Activated CD4-positive, alpha-beta T cell treated with anti-CD3 and anti-CD28 coated beads, Interleukin-2, amount 50 U/mL, for 1 hour (primary cell): ENCODE results near the gene LAMA2.
"Not testable (repeated sequence)": the region's sequence is repeated elsewhere in the genome, so short reads cannot be mapped to it uniquely, and the experiment has no call there.

Experiments used
- DNase-seq: peaks from one replicate; pipeline ENCODE4 v3.0.0-alpha.2; 2020

The LAMA2 gene

GRCh38 chr6:129135451-129135850 is 252.5 kb downstream of the LAMA2 start:
- DNase-seq = no peak

DNA sequence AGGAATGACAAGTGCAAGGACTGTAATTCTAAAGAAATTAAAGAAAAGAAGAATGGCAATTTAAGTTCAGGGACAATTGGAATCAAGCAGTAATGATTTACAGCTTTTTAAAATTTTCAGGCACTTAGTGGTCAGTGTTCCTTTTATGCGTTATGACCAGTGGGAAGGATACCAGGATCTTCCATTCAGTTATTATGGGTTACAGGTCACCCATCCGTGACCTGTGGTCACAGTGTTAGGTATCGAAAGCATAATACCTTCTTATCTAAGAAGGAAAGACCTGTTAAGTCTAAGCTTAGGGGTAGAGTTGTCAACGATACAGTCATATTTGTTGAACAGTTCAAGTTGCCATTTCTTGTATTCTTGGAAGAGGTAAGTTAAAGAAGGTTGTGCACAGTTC is 253.8 kb downstream of the LAMA2 start:
- no peak for DNase-seq

DNA sequence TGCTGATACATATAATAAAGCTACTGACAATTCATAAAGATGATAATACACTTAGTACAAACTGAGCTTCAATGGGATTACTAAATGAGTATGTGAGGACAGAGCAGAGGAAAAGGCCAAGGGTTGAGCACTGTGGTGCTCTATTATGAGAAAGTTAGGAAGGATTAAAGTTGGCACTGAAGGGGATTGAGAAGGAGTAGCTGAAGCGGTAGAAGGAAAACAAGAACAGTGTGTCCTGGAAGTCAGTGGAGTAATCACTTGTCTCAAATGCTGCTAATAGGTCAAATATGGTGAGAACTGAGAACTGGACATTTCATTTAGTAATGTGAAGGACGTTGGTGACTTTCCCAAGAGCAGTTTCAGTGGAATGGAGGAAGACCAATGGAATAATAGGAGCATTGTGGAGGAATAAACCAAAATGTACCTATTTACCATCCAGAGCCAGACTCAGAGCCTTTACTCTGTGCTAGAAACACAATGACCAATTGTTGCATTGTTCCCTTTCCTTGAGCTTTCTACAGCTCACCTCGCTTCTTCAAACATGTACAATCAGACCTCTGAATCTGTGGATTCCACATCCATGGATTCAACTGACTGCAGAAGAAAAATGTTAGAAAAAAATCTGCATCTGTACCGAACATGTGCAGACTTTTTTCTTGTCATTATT is 255.9 kb downstream of the LAMA2 start:
- no peak for DNase-seq

- DNase-seq = no peak
Observed at GRCh38 chr6:129140526-129140925, 257.6 kb downstream of the LAMA2 start.

DNA sequence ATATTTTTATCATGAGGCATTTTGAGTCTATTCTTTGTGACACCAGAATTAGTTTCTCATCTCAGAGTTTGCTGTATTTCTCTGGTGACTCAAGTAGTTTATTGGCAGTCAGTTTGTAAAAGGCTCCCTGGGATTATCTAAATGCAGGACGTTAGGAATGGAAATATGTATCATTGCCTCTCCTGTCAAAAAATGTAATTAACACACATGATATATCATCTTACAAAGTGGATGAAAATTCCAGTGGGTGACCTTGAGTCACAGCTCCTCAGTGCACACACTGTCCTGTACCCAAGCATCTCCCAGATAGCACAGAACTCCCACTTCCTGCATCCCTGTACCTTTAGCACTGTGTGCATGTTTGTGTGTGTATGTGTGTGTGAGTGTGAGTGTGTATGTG is 258.6 kb downstream of the LAMA2 start:
- no peak for DNase-seq

- no peak for DNase-seq
Observed at GRCh38 chr6:129146902-129147301, 264.0 kb downstream of the LAMA2 start.

- no peak for DNase-seq
Observed at GRCh38 chr6:129150507-129150906, 267.6 kb downstream of the LAMA2 start.

DNA sequence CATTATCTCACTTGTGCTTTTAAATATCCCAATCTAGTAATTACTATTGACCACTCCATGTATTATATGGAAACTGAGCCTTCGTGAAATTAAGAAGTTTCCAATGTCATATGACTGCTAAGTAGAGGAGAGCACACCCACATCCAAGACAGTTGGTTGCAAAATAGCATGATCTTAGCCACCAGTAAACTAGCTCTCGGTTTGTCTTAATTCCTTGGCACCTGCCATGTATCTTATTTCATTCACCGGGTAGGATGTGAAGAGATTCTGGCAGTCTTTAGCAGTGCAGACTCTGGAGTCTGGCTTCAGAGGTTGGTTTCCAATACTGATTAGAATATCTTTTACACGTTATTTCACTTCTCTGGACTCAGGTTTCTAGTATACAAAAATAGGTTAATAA is 270.3 kb downstream of the LAMA2 start:
- DNase-seq = no peak

DNA sequence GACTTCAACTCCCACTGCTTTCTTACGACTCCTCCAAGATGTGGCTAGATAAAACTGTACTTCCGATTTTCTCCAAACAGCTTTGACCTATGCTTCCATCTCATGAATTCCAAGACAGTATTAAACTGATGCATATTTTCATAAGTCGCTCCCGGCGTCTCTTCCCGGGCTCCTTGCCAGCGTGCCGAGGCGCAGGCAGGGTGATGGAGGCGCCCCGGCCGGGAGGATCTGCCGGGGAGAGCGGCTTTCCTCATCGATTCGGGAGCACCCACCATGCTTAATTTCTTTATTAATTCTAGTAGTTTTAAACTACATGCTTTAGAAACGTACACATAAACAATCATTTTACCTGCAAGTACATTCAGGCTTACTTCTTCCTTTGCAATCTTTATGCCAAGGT is 276.3 kb downstream of the LAMA2 start:
- not testable (repeated sequence) for DNase-seq

- no peak for DNase-seq
Observed at GRCh38 chr6:129162605-129163004, 279.7 kb downstream of the LAMA2 start.

GRCh38 chr6:129163551-129163950 is 280.6 kb downstream of the LAMA2 start:
- no peak for DNase-seq

DNA sequence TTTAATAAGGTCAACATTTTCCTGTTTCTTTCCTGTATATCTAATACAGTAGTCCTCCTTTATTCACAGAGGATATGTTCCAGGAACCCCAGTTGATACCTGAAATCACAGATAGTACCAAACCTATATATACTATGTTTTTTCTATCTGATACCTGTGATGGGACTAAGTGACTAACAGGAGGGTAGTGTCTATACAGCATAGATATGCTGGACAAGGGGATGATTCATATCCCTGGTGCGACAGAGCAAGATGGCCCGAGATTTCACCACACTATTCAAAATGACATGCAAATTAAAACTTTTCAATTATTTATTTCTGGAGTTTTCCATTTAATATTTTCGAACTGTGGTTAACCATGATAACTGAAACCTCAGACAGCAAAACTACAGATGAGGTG is 281.1 kb downstream of the LAMA2 start:
- no peak for DNase-seq

- not testable (repeated sequence) for DNase-seq
Observed at GRCh38 chr6:129172279-129172995, 289.5 kb downstream of the LAMA2 start.

DNA sequence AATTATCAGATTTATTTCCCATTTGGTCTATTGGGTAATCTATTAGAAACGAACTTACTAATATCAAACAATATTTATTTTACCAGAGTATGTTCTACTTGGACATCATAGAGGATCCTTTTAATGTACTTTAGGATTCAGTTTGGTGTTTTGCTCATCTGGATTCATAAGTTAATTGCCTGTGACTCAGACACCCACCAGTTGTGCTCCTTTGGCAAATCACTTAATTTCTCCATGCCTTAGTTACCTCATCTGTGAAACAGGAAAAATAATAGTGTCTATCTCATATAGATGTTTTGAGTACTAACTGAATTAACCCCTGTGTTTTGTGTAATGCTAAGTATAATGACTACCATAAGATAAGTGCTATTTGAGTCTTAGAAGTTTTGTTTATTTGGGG is 292.1 kb downstream of the LAMA2 start:
- no peak for DNase-seq

- DNase-seq = no peak
Observed at GRCh38 chr6:129177801-129178200, 294.9 kb downstream of the LAMA2 start.

DNA sequence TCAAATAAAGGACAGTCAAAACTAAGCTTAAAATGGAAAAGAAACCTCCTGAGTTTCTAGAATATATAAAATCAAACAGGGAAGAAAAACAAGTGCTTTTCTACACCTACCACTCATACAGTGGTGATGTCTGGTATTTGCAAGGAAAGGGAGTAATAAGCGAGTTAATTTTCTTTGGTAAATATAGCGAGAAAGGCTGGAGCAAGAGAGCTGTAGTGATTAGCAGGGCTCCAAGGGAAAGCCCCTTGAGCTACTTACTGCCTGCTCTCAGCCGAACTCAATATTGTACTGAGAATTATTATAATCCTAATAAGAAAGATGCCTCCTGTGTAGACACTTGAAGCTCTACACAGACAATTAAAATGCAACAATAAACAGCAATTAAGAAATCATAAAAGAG is 296.3 kb downstream of the LAMA2 start:
- no peak for DNase-seq

DNA sequence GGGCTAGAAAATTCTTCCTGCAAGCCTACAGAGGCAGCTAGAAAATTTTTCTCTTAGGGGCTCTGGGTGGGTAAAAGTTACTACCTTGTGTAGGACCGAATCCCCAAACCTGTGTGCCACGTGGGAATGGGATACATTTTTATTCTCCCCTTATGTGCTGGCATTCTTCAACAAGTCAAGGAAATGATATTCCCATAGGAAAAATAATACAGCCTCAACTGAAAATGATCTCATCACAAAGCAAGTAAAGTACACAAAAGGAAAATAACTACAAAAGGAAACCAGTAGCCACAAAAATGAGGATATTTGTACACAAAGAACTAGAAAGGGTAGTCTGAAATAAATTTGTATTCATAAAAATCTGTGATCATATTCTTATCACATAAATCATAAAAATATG is 298.1 kb downstream of the LAMA2 start:
- no peak for DNase-seq

GRCh38 chr6:129183187-129183591 is 300.3 kb downstream of the LAMA2 start:
- no peak for DNase-seq

- DNase-seq = no peak
Observed at GRCh38 chr6:129183681-129184301, 300.9 kb downstream of the LAMA2 start.

DNA sequence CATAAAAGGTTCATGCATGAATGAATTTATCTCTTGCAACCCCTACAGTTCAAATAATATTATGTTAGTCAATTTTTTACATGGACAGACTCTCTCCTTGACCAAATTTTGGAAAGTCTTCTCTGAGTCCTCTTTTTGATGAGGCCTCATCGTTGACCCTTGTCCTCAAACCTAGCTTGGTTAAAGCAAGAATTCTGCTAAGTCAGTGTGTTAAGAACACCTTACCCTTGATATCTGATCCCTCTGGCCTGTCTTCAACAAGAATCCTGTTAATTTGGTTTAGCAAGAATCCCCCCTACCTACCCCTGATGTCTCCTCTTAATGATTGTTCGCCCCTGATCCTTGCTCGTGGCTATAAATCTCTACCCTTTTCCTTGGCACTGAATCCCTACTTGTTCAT is 301.4 kb downstream of the LAMA2 start:
- no peak for DNase-seq

DNA sequence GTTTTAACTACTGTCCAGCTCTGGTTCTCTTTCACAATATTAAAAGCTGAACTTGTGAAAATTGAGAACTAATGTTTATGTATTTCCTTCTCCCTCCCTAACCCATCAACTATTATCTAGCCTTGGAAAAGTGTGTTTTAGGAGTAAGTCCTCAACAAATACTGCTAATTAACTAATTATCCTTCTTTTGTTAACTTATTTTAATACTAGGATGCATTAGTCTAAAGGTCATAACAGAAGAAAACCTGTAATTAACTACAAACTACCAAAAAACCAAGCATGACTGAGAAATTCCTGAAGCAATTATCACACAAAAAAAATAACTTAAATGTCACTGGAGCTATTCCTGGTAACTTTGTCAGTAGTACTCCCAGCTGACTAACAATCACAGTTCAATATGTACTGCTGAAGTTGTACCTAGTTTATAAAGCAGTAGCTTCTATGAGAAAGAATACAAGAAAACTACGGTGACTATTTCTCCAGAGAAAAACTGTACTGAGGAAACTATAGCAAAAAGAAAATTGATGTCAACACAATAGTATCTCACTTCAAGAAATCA is 301.9 kb downstream of the LAMA2 start:
- no peak for DNase-seq

- no peak for DNase-seq
Observed at GRCh38 chr6:129186988-129187387, 304.1 kb downstream of the LAMA2 start.

DNA sequence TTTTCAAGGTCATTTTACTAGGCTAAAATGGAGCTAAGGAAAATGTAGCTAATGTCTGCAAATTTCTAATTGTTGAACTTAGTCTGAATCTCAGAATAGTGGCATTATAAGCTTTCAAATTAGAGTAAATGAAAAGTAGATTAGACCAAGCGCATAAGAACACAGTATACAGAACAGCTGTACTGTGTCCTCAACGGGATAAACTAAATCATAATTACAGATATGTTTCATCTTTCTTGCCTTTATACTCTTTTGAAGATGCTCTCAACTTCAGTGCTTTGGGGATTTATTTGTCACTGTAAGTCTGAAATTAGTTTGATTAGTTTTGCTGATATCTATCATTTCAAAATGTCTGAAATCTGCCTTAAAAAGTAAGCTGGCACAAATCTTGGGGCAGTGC is 305.4 kb downstream of the LAMA2 start:
- DNase-seq = no peak

DNA sequence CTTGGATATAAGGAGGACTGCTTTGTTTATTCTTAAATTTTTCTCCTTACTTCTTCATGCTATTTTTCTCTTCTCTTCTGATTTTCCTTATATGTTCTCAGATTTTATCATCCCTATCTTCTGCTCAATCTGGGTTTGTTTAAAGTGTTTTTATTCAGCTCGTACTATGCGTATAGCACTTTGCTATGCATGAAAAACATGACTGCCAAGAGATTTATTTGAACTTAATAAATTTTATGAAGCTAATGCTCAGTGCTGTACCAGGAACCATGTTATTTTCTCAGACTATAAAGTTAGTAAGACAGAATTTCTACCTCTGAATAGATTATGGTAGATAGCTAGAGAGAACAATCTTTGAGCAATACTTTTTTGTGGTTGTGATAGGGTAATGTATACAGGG is 305.9 kb downstream of the LAMA2 start:
- DNase-seq = no peak
